H9 (cell line): ENCODE data around the gene SREK1IP1. TPM values are rescaled to one million over a fixed set of nuclear protein-coding genes. Genes with fewer than 3 reads are reported as not detected.
A peak's percentile ranks its signal among the peaks of the same experiment; 100 is the strongest.

Experiments used
- DNase-seq: peaks from one replicate; pipeline ENCODE4 v3.0.0-alpha.2; 2017
- H2AFZ ChIP-seq: one replicate; pipeline ENCODE4 v1.6.1; 2013; ENCODE audit warnings: mild to moderate bottlenecking, low read length, control low read depth, moderate library complexity
- H2AK5ac ChIP-seq: 2 replicates; pipeline ENCODE4 v1.6.1; 2013; ENCODE audit warnings: low read length, control low read depth, mixed read lengths; ENCODE audit not compliant: insufficient read length
- H2BK120ac ChIP-seq: one replicate; pipeline ENCODE4 v1.6.1; 2013; ENCODE audit warnings: low read depth, mild to moderate bottlenecking, low read length, control low read depth, inconsistent platforms; ENCODE audit not compliant: poor library complexity, severe bottlenecking
- H2BK12ac ChIP-seq: 2 replicates; pipeline ENCODE4 v1.6.1; 2013; ENCODE audit warnings: low read length, control low read depth, mixed read lengths, low read depth; ENCODE audit not compliant: insufficient read length
- H2BK15ac ChIP-seq: 2 replicates; pipeline ENCODE4 v1.6.1; 2013; ENCODE audit warnings: low read depth, low read length, control low read depth
- H2BK20ac ChIP-seq: one replicate; pipeline ENCODE4 v1.6.1; 2013; ENCODE audit warnings: low read depth, mild to moderate bottlenecking, low read length, control low read depth, inconsistent platforms; ENCODE audit not compliant: poor library complexity, severe bottlenecking
- H2BK5ac ChIP-seq: 2 replicates; pipeline ENCODE4 v1.6.1; 2013; ENCODE audit warnings: low read length, control low read depth, mixed read lengths; ENCODE audit not compliant: insufficient read length
- H3K14ac ChIP-seq: 2 replicates; pipeline ENCODE4 v1.6.1; 2013; ENCODE audit warnings: low read length, control low read depth; ENCODE audit not compliant: insufficient read depth
- H3K18ac ChIP-seq: 2 replicates; pipeline ENCODE4 v1.6.1; 2013; ENCODE audit warnings: low read depth, mild to moderate bottlenecking, mixed read lengths, low read length, control low read depth; ENCODE audit not compliant: insufficient read length
- H3K23ac ChIP-seq: 2 replicates; pipeline ENCODE4 v1.6.1; 2013; ENCODE audit warnings: low read length, control low read depth, mixed read lengths, low read depth; ENCODE audit not compliant: insufficient read length
- H3K23me2 ChIP-seq: 2 replicates; pipeline ENCODE4 v1.6.1; 2013; ENCODE audit warnings: low read depth, mild to moderate bottlenecking, mixed read lengths, low read length, control low read depth; ENCODE audit not compliant: insufficient read length, poor library complexity, severe bottlenecking
- H3K27ac ChIP-seq: 2 replicates; pipeline ENCODE4 v1.5.1; 2013; ENCODE audit warnings: low read length, control low read depth, mixed read lengths, low read depth; ENCODE audit not compliant: insufficient read length
- H3K27me3 ChIP-seq: 2 replicates; pipeline ENCODE4 v1.6.1; 2013; ENCODE audit warnings: low read length, control low read depth, inconsistent platforms; ENCODE audit not compliant: insufficient read depth
- H3K4ac ChIP-seq: 2 replicates; pipeline ENCODE4 v1.6.1; 2013; ENCODE audit warnings: low read depth, mild to moderate bottlenecking, control low read depth, inconsistent platforms, low read length, moderate library complexity
- H3K4me1 ChIP-seq: 2 replicates; pipeline ENCODE4 v1.6.1; 2013; ENCODE audit warnings: low read length, control low read depth, inconsistent platforms; ENCODE audit not compliant: insufficient read depth
- H3K4me2 ChIP-seq: 2 replicates; pipeline ENCODE4 v1.6.1; 2013; ENCODE audit warnings: low read length, control low read depth, mixed read lengths; ENCODE audit not compliant: insufficient read length, insufficient read depth
- H3K56ac ChIP-seq: 2 replicates; pipeline ENCODE4 v1.6.1; 2013; ENCODE audit warnings: low read depth, mild to moderate bottlenecking, mixed read lengths, low read length, control low read depth; ENCODE audit not compliant: insufficient read length
- H3K79me1 ChIP-seq: 2 replicates; pipeline ENCODE4 v1.6.1; 2013; ENCODE audit warnings: low read depth, mild to moderate bottlenecking, moderate library complexity, low read length, control low read depth, inconsistent platforms; ENCODE audit not compliant: insufficient read depth, poor library complexity, severe bottlenecking
- H3K79me2 ChIP-seq: 2 replicates; pipeline ENCODE4 v1.6.1; 2013; ENCODE audit warnings: low read length, control low read depth, inconsistent platforms; ENCODE audit not compliant: insufficient read depth
- H3K9ac ChIP-seq: 2 replicates; pipeline ENCODE4 v1.6.1; 2013; ENCODE audit warnings: low read length, control low read depth, mixed read lengths; ENCODE audit not compliant: insufficient read length; ENCODE audit errors: extremely low read depth
- H3K9me3 ChIP-seq: one replicate; pipeline ENCODE4 v1.6.1; 2013; ENCODE audit warnings: low read depth, low read length, inconsistent platforms; ENCODE audit not compliant: control insufficient read depth
- H3T11ph ChIP-seq: one replicate; pipeline ENCODE4 v1.6.1; 2013; ENCODE audit warnings: mild to moderate bottlenecking, low read length, control low read depth, inconsistent platforms
- H4K20me1 ChIP-seq: one replicate; pipeline ENCODE4 v1.6.1; 2013; ENCODE audit not compliant: control insufficient read depth, insufficient read length, insufficient read depth
- H4K5ac ChIP-seq: 2 replicates; pipeline ENCODE4 v1.6.1; 2013; ENCODE audit warnings: low read depth, mild to moderate bottlenecking, mixed read lengths, low read length, control low read depth; ENCODE audit not compliant: insufficient read length
- H4K8ac ChIP-seq: replicated peaks from 2 replicates; pipeline ENCODE4 v1.6.1; 2013; ENCODE audit warnings: low read length, control low read depth, mixed read lengths, low read depth; ENCODE audit not compliant: insufficient read length
- H4K91ac ChIP-seq: 2 replicates; pipeline ENCODE4 v1.6.1; 2013; ENCODE audit warnings: low read depth, mild to moderate bottlenecking, moderate library complexity, mixed read lengths, low read length, control low read depth; ENCODE audit not compliant: insufficient read length
- H3K27ac Mint-ChIP-seq, 3 experiments: 2 replicates in 2 of 3; 3 replicates in 1 of 3; pipeline ENCODE4 v1.8.0; 2020 to 2021; ENCODE audit warnings: mixed read lengths in 3 of 3, mild to moderate bottlenecking in 1 of 3, moderate library complexity in 1 of 3
- H3K27me3 Mint-ChIP-seq: 2 replicates; pipeline ENCODE4 v1.8.0; 2021; ENCODE audit warnings: low read depth, mild to moderate bottlenecking, moderate library complexity, mixed read lengths
- H3K36me3 Mint-ChIP-seq, 3 experiments: 2 replicates in 2 of 3; 3 replicates in 1 of 3; pipeline ENCODE4 v1.8.0; 2020 to 2021; ENCODE audit warnings: low read depth in 3 of 3, mixed read lengths in 3 of 3; ENCODE audit not compliant: insufficient read depth in 1 of 3
- H3K4me1 Mint-ChIP-seq, 2 experiments: 2 replicates each; pipeline ENCODE4 v1.8.0; 2020; ENCODE audit warnings: mixed read lengths in 2 of 2
- H3K4me3 Mint-ChIP-seq, 2 experiments: 2 replicates in 1 of 2; 3 replicates in 1 of 2; pipeline ENCODE4 v1.8.0; 2020 to 2021; ENCODE audit warnings: mild to moderate bottlenecking in 2 of 2, mixed read lengths in 2 of 2, moderate library complexity in 1 of 2
- H3K9me3 Mint-ChIP-seq, 2 experiments: 2 replicates in 1 of 2; 3 replicates in 1 of 2; pipeline ENCODE4 v1.8.0; 2020; ENCODE audit warnings: mild to moderate bottlenecking in 2 of 2, mixed read lengths in 2 of 2, moderate library complexity in 1 of 2
- CTCF ChIP-seq: fragments of 200-600 bp; sonication (generic); conservative IDR thresholded peaks from 3 replicates; pipeline ENCODE4 v1.8.0; 2021; ENCODE audit warnings: antibody characterized with exemption, mild to moderate bottlenecking
- WGBS: extraction: QIAGEN DNeasy Blood & Tissue Kit; methylation state at CpG from one replicate; pipeline ENCODE4 v1.1.7; 2013; ENCODE audit warnings: missing lambda C conversion rate, low lambda C conversion rate, mixed read lengths; ENCODE audit not compliant: insufficient read length; ENCODE audit errors: extremely low coverage; 5-methylcytosine and 5-hydroxymethylcytosine counted together
- total RNA-seq: library from RNA; stranded (reverse); gene quantifications from 2 replicates; pipeline ENCODE4 v1.2.1, GENCODE V29; 2021

SREK1IP1 gene
- total RNA-seq, 1 experiment from 2014 or later: 28.6 TPM

- Histone ChIP-seq H3K79me2 (no peaks in the 10 kb centered on the region), H2BK120ac (no peak overlapping the region)
- no peak overlapping the region for H3K4me3 Mint-ChIP-seq
Observed at GRCh38 chr5:64807520-64807919, 39.0 kb upstream of the SREK1IP1 start.

More at GRCh38 chr5:64807520-64807919, 39.0 kb upstream of the SREK1IP1 start:
- no peaks in the 10 kb centered on the region for H3K9me3 Mint-ChIP-seq
- no peaks in the 10 kb centered on the region for H3K79me1 ChIP-seq
- no peak overlapping the region for H3K4ac ChIP-seq
- H3K27me3 Mint-ChIP-seq: no peaks in the 10 kb centered on the region
- no peak overlapping the region for H3K18ac ChIP-seq
- no peak overlapping the region for H4K91ac ChIP-seq
- no peak overlapping the region for H3K56ac ChIP-seq
- H2BK12ac ChIP-seq: no peak overlapping the region
- no peak overlapping the region for H3K9ac ChIP-seq
- no peaks in the 10 kb centered on the region for H3K4me1 Mint-ChIP-seq
- no peaks in the 10 kb centered on the region for H3K23me2 ChIP-seq
- H3K4me2 ChIP-seq: no peak overlapping the region
- H3K27me3 ChIP-seq: no peaks in the 10 kb centered on the region
- TF ChIP-seq CTCF: no peak
- H4K5ac ChIP-seq: no peak overlapping the region
- no peak overlapping the region for H3T11ph ChIP-seq
- no peak overlapping the region for H4K8ac ChIP-seq
- 0 out of 7 replicates have a peak, but pooled peaks cover 0 to 2% (median 0%) of the 10 kb centered on the region in 3 experiments for H3K36me3 Mint-ChIP-seq
- peak overlapping the region in 2 of 3 experiments; percentile 0 to 17; a peak in 2 of 7 replicates for H3K27ac Mint-ChIP-seq
- no peak overlapping the region for H3K23ac ChIP-seq
- H3K27ac ChIP-seq: no peak overlapping the region
- no peak overlapping the region for H2BK5ac ChIP-seq
- H2BK15ac ChIP-seq: no peak overlapping the region
- no peak overlapping the region for H2AFZ ChIP-seq
- no peaks in the 10 kb centered on the region for H4K20me1 ChIP-seq
- no peak for DNase-seq
- no peaks in the 10 kb centered on the region for H3K4me1 ChIP-seq
- H3K9me3 ChIP-seq: no peaks in the 10 kb centered on the region
- H2BK20ac ChIP-seq: no peak overlapping the region
- H3K14ac ChIP-seq: no peak overlapping the region
- no peak overlapping the region for H2AK5ac ChIP-seq
- 100% methylated on average over 3 of the region's 5 CpGs for WGBS
